ENCODE data around the gene CACNG4. TPM values are rescaled to one million over a fixed set of nuclear protein-coding genes. Genes with fewer than 3 reads are reported as not detected.

Gene CACNG4
- polyA plus RNA-seq, 1 donor from 2014 or later: 32.9 TPM

DNA sequence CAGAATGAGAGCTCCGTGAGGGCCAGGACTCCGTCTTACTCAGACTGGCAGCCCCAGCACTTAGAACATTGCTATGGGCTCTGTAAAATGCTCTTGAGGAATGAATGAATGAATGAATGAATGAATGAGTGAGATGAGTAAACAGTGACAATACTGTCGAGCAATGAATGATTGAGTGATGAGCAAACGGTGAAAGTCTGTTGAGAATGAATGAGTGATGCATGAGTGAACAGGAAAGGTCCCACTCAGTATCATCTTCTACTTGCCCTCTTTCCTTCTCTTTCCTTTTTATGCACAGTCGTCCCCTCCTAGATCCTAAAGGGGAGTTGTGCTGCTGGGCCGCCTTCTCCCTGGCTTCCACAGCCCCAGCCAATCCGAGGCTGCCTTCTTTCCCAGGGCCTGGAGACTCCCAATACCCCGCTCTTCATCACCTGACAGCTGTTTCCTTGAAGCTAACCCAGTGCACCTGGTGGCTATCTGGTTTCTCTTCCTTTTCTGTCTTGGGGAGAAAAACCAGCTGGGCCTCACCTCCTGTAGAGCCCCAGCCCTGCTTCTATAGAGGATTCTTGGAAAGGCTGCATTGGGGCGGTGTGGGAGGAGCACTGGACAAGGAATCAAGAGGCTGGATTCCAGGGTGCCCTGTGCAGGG lies 47.1 kb downstream of the CACNG4 start:
- Histone ChIP-seq H3K4me2 (ENCODE audit: low read length) (no peak overlapping the region), H3K9ac (ENCODE audit: low read length) (no peak overlapping the region), H3F3A (ENCODE audit: insufficient read depth, low read length, poor library complexity, severe bottlenecking) (no peaks in the 10 kb centered on the region), H3K36me3 (ENCODE audit: insufficient read depth, low read length) (peaks cover 8% of the 10 kb centered on the region), H3K79me2 (replicated peaks; ENCODE audit: insufficient read depth, low read length) (no peaks in the 10 kb centered on the region), H3K4me3 (ENCODE audit: low read length) (no peak overlapping the region), H3K27me3 (ENCODE audit: insufficient read depth, low read depth, low read length) (no peaks in the 10 kb centered on the region), H4K20me1 (ENCODE audit: insufficient read depth) (no peaks in the 10 kb centered on the region), H3K9me2 (ENCODE audit: insufficient read depth, low read length) (no peaks in the 10 kb centered on the region), H3K9me3 (ENCODE audit: low read length) (no peaks in the 10 kb centered on the region), H3K27ac (ENCODE audit: low read length) (no peak overlapping the region), H2AFZ (ENCODE audit: low read depth, low read length) (no peak overlapping the region)
- TF ChIP-seq, protein P1, sequence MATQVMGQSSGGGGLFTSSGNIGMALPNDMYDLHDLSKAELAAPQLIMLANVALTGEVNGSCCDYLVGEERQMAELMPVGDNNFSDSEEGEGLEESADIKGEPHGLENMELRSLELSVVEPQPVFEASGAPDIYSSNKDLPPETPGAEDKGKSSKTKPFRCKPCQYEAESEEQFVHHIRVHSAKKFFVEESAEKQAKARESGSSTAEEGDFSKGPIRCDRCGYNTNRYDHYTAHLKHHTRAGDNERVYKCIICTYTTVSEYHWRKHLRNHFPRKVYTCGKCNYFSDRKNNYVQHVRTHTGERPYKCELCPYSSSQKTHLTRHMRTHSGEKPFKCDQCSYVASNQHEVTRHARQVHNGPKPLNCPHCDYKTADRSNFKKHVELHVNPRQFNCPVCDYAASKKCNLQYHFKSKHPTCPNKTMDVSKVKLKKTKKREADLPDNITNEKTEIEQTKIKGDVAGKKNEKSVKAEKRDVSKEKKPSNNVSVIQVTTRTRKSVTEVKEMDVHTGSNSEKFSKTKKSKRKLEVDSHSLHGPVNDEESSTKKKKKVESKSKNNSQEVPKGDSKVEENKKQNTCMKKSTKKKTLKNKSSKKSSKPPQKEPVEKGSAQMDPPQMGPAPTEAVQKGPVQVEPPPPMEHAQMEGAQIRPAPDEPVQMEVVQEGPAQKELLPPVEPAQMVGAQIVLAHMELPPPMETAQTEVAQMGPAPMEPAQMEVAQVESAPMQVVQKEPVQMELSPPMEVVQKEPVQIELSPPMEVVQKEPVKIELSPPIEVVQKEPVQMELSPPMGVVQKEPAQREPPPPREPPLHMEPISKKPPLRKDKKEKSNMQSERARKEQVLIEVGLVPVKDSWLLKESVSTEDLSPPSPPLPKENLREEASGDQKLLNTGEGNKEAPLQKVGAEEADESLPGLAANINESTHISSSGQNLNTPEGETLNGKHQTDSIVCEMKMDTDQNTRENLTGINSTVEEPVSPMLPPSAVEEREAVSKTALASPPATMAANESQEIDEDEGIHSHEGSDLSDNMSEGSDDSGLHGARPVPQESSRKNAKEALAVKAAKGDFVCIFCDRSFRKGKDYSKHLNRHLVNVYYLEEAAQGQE (IDR thresholded peaks at IDR 0.05; ENCODE audit: borderline replicate concordance): no peak
- no peak for TF ChIP-seq POLR2AphosphoS5 (IDR thresholded peaks at IDR 0.05)
- TF ChIP-seq RAD21 (conservative IDR thresholded peaks at IDR 0.05): no peak
- no peak for TF ChIP-seq MXI1 (conservative IDR thresholded peaks at IDR 0.05; ENCODE audit: poor library complexity, severe bottlenecking)
- TF ChIP-seq EP300 (conservative IDR thresholded peaks at IDR 0.05; ENCODE audit: poor library complexity, severe bottlenecking): no peak
- no peak for TF ChIP-seq TAF1 (IDR thresholded peaks at IDR 0.05; ENCODE audit: low read depth)
- TF ChIP-seq EZH2 (IDR thresholded peaks at IDR 0.05; ENCODE audit: borderline replicate concordance, insufficient read depth, low read length, poor library complexity, severe bottlenecking): no peak
- no peak for TF ChIP-seq SMC3 (conservative IDR thresholded peaks at IDR 0.05; ENCODE audit: poor library complexity)
- TF ChIP-seq, protein P2, sequence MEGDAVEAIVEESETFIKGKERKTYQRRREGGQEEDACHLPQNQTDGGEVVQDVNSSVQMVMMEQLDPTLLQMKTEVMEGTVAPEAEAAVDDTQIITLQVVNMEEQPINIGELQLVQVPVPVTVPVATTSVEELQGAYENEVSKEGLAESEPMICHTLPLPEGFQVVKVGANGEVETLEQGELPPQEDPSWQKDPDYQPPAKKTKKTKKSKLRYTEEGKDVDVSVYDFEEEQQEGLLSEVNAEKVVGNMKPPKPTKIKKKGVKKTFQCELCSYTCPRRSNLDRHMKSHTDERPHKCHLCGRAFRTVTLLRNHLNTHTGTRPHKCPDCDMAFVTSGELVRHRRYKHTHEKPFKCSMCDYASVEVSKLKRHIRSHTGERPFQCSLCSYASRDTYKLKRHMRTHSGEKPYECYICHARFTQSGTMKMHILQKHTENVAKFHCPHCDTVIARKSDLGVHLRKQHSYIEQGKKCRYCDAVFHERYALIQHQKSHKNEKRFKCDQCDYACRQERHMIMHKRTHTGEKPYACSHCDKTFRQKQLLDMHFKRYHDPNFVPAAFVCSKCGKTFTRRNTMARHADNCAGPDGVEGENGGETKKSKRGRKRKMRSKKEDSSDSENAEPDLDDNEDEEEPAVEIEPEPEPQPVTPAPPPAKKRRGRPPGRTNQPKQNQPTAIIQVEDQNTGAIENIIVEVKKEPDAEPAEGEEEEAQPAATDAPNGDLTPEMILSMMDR (IDR thresholded peaks at IDR 0.05; ENCODE audit: poor library complexity, severe bottlenecking): no peak

DNA sequence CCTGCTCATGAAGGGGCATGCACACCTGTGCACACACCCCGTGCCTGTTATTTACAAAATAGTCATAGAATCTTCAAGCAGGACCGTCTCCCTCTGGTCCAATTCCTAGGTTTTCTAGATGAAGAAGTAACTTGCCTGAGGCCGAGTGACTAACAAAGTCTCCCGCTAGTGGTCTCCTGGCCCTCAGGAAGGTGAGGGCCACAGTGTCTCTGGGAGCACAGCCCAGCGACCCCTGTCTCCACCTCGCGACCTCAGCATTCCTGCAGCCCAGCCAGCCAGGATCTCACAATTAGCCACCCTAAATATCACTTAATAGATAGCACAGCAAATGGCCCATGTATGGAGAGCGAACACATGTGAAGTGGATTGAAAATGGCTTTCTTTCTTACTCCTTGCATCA lies 49.4 kb downstream of the CACNG4 start:
- Histone ChIP-seq H2AFZ (ENCODE audit: low read depth, low read length) (no peak overlapping the region), H3K4me3 (ENCODE audit: low read length) (no peak overlapping the region), H3K9me3 (ENCODE audit: low read length) (no peaks in the 10 kb centered on the region), H3K27me3 (ENCODE audit: insufficient read depth, low read depth, low read length) (no peaks in the 10 kb centered on the region), H3K9ac (ENCODE audit: low read length) (no peak overlapping the region), H3K36me3 (ENCODE audit: insufficient read depth, low read length) (peaks cover 8% of the 10 kb centered on the region), H3K4me2 (ENCODE audit: low read length) (no peak overlapping the region), H4K20me1 (ENCODE audit: insufficient read depth) (no peaks in the 10 kb centered on the region), H3K9me2 (ENCODE audit: insufficient read depth, low read length) (no peaks in the 10 kb centered on the region), H3K27ac (ENCODE audit: low read length) (no peak overlapping the region), H3F3A (ENCODE audit: insufficient read depth, low read length, poor library complexity, severe bottlenecking) (no peaks in the 10 kb centered on the region), H3K79me2 (replicated peaks; ENCODE audit: insufficient read depth, low read length) (no peaks in the 10 kb centered on the region)
- TF ChIP-seq MXI1 (conservative IDR thresholded peaks at IDR 0.05; ENCODE audit: poor library complexity, severe bottlenecking): no peak
- TF ChIP-seq, protein P1 (IDR thresholded peaks at IDR 0.05; ENCODE audit: borderline replicate concordance): no peak
- TF ChIP-seq POLR2AphosphoS5 (IDR thresholded peaks at IDR 0.05): no peak
- no peak for TF ChIP-seq TAF1 (IDR thresholded peaks at IDR 0.05; ENCODE audit: low read depth)
- TF ChIP-seq, protein P2 (IDR thresholded peaks at IDR 0.05; ENCODE audit: poor library complexity, severe bottlenecking): no peak
- TF ChIP-seq EZH2 (IDR thresholded peaks at IDR 0.05; ENCODE audit: borderline replicate concordance, insufficient read depth, low read length, poor library complexity, severe bottlenecking): no peak
- TF ChIP-seq RAD21 (conservative IDR thresholded peaks at IDR 0.05): no peak
- no peak for TF ChIP-seq SMC3 (conservative IDR thresholded peaks at IDR 0.05; ENCODE audit: poor library complexity)
- TF ChIP-seq EP300 (conservative IDR thresholded peaks at IDR 0.05; ENCODE audit: poor library complexity, severe bottlenecking): no peak

Data from neural cell (in vitro differentiated cells).